GM12873 (cell line): Measurements from ENCODE around the gene TMEM254.

Experiments used
- CTCF ChIP-seq: IDR thresholded peaks from 2 replicates; pipeline ENCODE4 v1.5.1; 2012; ENCODE audit warnings: low read depth, mild to moderate bottlenecking, moderate library complexity, low read length, control low read depth; ENCODE audit not compliant: insufficient read depth; ENCODE audit errors: missing control alignments

TMEM254 gene

GRCh38 chr10:80122746-80123145 is 44.3 kb downstream of the TMEM254 start:
- no peak for TF ChIP-seq CTCF

- TF ChIP-seq CTCF = no peak
Measured at GRCh38 chr10:80126876-80127275, 48.4 kb downstream of the TMEM254 start.

- TF ChIP-seq CTCF = no peak
Measured at GRCh38 chr10:80131499-80131901, 53.0 kb downstream of the TMEM254 start.

GRCh38 chr10:80132299-80133139 is 54.1 kb downstream of the TMEM254 start, which contains the start of gene PLAC9:
Gene PLAC9 (plus strand): TSS chr10:80132730. CDS start chr10:80132763, 33 bp downstream.
- TF ChIP-seq CTCF = no peak

GRCh38 chr10:80133206-80133605 is 54.7 kb downstream of the TMEM254 start:
- TF ChIP-seq CTCF = no peak

- TF ChIP-seq CTCF = no peak
Measured at GRCh38 chr10:80136134-80136571, 57.7 kb downstream of the TMEM254 start.

- TF ChIP-seq CTCF = no peak
Measured at GRCh38 chr10:80137031-80137862, 58.8 kb downstream of the TMEM254 start.
